T follicular helper cell (primary cell): ENCODE measurements around the gene SOX10.
"Not testable (repeated sequence)": the region's sequence is repeated elsewhere in the genome, so short reads cannot be mapped to it uniquely, and the experiment has no call there.

Experiments
- DNase-seq: peaks from one replicate; pipeline ENCODE4 v3.0.0-alpha.2; 2020; ENCODE audit warnings: low read depth

The SOX10 gene

DNA sequence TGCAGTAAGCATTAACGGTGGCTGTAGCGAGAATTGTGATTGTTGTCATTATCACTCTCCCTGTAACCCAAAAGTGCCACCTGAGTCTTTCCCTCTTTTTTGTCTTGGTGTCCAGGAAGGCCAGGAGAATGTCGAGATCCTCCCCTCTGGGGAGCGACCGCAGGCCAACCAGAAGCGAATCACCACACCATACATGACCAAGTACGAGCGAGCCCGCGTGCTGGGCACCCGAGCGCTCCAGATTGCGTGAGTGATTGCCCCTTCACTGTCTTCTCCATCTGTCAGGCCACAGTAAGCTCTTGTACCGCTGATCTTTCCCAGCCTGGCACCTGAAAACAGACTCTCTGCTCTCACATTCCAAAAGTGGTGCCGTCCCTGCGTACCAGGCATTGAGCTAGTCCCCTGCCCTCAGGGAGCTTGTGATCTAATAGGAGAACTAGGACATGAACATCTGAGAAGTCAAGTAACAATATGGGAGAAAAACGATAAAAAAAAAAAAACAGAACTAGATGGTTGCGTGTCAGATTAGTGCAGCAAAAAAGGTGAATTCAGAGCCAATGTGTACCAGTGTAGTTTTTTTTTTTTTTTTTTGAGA lies 25.0 kb downstream of the SOX10 start:
- DNase-seq: no peak

DNA sequence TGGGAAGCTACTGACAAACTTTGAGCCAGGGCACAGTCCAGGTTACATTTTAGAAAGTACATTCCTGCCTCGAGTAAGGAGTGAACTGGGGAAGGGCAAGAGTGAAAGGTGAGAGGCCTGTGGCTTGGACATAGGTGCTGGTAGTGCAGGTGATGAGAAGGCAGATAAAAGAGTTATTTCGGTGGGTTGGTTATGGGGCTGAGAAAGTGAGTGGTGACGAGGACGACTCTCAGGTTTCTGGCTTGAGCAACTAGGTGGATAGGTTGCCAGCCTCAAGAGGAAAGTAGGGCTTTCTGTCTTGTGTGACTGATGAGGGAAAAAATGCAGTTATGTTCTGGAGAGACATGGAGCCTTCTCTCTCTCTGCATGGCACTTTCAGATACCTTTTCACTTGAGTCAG lies 27.1 kb downstream of the SOX10 start:
- DNase-seq: no peak

DNA sequence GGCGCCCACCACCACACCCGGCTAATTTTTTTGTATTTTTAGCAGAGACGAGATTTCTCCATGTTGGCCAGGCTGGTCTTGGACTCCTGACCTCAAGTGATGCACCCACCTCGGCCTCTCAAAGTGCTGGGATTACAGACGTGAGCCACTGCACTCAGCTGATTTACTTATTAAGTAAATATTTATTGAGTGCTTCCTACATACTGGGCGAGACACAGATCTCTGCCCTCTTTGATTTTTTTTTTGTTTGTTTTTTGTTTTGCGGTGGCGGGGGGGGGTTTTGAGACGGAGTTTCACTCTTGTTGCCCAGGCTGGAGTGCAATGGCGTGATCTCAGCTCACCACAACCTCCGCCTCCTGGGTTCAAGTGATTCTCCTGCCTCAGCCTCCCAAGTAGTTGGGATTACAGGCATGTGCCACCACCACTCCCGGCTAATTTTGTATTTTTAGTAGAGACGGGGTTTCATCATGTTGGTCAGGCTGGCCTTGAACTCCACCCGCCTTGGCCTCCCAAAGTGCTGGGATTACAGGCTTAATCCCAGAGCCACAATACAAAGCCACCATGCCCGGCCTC lies 28.4 kb downstream of the SOX10 start:
- not testable (repeated sequence) for DNase-seq

DNA sequence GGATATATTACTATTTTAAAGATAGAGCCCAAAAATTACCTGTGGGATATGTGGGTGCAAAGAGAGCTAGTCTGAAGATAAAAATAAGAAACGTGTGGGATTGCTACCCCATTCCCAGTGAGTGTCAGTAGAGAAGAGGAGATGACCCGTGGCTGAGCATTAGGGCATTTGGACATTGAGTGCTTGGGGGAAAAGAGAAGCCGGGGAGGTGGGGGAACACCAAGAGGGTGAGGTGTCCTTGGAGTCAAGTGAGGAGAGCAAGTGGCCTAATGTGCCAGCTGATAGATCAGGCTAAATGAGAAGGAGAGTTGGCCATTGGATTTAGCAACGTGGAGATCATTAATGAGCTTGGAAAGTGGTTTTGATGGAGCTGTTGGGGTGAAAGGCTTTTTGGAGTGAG lies 29.7 kb downstream of the SOX10 start:
- no peak for DNase-seq

DNA sequence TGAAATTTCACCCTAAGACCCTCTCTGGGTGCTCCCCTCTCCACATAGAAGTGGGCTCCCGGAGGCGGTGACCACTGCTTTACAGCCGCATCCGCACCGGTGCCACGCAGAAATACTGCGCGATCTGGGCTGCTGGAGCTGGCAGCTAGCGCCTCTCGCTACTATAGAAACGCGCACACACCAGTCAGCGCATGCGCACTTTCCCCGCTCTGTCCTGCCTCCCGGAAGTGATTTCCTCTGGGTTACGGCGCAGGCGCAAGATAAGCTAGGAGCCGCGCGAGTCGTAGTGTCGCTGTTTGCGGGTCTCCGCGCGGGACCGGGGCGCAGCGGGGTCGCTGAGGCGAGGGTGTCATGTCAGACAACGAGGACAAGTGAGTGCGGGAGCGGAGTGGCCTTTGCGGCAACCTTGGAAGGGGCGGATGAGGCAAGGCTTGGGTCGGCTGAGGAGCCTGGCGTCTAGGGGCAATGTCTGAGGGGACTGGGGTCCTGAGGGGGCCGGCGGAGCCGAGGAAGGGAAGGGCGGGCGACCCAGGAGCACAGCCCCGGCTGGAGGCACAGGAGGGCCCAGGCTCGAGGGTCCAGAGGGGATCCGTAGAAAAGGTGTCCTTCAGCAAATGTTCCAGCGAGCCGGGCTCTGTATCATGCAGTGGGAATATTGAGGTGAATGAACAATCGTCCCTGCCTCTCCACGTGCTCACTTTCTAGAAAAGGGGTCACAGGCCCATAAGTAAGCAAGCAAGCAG lies 30.7 kb downstream of the SOX10 start, which contains the start of the genes C22orf23 and POLR2F:
C22orf23 (minus strand) TSS at position 165 of the 743 bp plus-strand sequence. CDS start 452 bp downstream, outside the sequence.
POLR2F (plus strand) TSS at position 263 of the 743 bp plus-strand sequence; CDS start at position 352, 89 bp downstream.
- peak; percentile 95 for DNase-seq

DNA sequence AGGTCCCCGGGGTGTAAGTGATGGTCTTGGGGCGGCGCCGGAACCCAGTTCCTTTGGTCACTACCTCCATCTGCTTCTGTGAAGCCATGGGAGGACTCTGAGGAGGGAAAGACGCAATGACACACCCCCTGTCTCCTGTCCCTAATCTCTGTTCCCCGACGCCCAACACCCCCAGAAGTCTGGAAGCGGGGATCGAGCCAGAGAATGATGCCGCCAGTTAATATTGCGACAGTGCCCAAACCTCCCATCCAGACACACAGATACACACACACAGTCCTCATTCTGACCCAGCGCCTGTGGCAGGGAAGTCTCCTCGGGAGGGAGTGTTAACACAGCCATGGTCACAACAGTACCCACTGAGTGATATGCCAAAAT lies 31.3 kb downstream of the SOX10 start:
- DNase-seq: no peak

DNA sequence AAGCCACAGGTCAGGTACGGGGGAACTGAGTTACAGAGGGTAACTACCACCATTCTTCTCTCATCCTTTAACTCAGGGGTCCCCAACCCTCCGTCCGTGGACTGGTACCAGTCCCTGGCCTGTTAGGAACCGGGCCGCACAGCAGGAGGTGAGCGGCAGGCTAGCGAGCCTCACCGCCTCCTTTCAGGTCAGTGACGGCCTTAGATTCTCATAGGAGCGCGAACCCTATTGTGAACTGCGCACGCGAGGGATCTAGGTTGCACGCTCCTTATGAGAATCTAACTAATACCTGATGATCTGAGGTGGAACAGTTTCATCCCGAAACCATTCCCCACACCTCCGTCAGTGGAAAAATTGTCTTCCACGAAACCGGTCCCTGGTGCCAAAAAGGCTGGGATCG lies 31.7 kb downstream of the SOX10 start:
- DNase-seq: not testable (repeated sequence)

DNA sequence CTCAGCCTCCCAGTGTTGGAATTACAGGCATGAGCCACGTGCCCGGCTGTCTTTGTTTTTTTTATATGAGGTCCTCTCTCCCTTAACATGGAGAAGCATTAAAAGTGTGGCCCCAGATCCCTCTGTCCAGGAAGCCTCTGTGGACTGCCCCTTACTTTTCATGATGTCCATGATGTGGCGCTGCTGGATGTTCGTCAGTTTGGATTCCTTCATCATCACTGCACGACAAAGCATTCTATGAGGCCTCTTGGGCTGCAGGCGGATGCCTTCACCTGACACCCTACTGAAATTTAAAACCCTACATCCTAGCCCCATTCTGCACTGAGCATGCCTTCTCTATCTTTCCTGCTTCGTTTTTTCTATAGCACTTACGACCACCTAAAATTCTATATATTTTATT lies 33.0 kb downstream of the SOX10 start:
- no peak for DNase-seq

GRCh38 chr22:37947142-37947795 lies 37.1 kb downstream of the SOX10 start:
- not testable (repeated sequence) for DNase-seq

GRCh38 chr22:37944423-37944822 lies 39.9 kb downstream of the SOX10 start:
- DNase-seq: not testable (repeated sequence)

GRCh38 chr22:37943825-37944198 lies 40.5 kb downstream of the SOX10 start:
- no peak for DNase-seq

GRCh38 chr22:37943136-37943824 lies 41.1 kb downstream of the SOX10 start:
- DNase-seq: no peak

DNA sequence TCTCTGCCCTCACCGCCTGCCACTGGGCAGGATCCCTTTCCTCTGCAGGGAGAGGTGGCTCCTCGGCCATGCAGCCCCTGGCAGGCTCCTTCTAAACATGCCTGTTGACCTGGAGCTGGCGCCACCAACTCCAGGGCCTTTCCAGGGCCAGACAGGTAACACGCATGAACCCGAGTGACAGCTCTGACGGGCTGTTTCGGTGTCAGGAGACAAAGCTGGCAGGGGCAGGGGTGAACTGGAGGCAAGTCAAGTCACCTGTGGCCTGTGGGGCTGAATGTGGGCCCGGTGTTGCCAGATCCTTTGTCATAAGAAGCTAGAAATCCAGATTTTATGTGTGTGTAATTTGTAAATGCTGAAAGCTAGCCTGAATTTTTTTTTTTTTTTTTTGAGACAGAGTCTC lies 42.2 kb downstream of the SOX10 start:
- no peak for DNase-seq

- DNase-seq: no peak
Observed at GRCh38 chr22:37940698-37941376, 43.5 kb downstream of the SOX10 start.

DNA sequence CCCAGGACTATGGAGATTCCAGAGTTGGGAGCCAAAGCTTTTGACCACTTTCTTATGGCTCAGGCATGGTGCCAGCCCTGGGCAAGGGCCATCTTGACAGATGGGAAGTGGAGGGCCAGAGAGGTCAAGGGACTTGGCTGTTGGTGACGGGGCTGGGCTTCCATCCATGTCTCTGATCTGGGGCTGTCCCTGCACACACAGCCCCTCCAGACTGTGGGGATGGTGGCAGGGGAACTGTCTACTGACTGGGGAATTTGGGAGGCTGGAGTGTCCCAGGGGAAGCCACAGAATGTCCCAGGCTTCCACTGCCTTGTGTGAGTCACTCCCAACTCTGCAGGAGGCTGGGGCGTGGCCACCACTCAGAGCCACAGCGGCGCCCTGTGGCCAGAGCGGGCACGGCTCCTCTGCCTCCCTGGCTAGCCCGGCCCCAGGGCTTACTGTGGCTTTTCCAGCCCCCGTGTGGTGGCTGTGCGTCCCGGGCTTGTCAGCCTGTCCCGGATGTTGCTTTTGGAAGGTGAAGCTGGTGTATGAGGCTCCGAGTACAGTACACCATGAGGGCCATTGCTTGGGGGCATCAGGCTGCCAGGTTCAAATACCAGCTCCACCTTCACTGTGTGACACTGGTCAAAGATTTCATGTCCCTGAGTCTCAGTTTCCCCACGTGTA lies 50.5 kb downstream of the SOX10 start:
- DNase-seq: peak; percentile 66

GRCh38 chr22:37932821-37933578 lies 51.4 kb downstream of the SOX10 start:
- DNase-seq: no peak

DNA sequence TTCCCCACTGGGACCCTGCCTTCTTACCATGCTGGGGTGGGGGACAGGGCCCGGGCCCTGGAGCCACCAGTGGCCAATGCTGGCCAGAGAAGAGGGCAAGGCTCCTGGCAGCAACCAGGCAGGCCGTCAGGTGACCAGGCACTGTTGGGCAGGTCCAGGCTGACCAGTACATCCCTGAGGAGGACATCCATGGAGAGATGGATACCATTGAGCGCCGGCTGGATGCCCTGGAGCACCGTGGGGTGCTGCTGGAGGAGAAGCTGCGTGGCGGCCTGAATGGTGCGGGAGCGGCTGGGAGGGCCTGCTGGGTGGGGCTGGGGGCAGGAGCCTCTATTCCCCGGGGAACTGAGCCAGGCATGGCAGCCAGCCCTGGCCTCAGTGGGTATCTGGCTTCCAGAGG lies 52.0 kb downstream of the SOX10 start:
- no peak for DNase-seq

GRCh38 chr22:37931893-37932389 lies 52.4 kb downstream of the SOX10 start:
- no peak for DNase-seq

- no peak for DNase-seq
Observed at GRCh38 chr22:37930952-37931440, 53.4 kb downstream of the SOX10 start.
